ENCODE results near the gene PLEKHG4B. TPM values are rescaled to one million over a fixed set of nuclear protein-coding genes. Genes with fewer than 3 reads are reported as not detected.

PLEKHG4B gene, protein sequence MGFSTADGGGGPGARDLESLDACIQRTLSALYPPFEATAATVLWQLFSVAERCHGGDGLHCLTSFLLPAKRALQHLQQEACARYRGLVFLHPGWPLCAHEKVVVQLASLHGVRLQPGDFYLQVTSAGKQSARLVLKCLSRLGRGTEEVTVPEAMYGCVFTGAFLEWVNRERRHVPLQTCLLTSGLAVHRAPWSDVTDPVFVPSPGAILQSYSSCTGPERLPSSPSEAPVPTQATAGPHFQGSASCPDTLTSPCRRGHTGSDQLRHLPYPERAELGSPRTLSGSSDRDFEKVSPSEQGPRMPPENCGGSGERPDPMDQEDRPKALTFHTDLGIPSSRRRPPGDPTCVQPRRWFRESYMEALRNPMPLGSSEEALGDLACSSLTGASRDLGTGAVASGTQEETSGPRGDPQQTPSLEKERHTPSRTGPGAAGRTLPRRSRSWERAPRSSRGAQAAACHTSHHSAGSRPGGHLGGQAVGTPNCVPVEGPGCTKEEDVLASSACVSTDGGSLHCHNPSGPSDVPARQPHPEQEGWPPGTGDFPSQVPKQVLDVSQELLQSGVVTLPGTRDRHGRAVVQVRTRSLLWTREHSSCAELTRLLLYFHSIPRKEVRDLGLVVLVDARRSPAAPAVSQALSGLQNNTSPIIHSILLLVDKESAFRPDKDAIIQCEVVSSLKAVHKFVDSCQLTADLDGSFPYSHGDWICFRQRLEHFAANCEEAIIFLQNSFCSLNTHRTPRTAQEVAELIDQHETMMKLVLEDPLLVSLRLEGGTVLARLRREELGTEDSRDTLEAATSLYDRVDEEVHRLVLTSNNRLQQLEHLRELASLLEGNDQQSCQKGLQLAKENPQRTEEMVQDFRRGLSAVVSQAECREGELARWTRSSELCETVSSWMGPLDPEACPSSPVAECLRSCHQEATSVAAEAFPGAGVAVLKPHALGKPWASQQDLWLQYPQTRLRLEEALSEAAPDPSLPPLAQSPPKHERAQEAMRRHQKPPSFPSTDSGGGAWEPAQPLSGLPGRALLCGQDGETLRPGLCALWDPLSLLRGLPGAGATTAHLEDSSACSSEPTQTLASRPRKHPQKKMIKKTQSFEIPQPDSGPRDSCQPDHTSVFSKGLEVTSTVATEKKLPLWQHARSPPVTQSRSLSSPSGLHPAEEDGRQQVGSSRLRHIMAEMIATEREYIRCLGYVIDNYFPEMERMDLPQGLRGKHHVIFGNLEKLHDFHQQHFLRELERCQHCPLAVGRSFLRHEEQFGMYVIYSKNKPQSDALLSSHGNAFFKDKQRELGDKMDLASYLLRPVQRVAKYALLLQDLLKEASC (N-terminal part only)
- total RNA-seq, result 0.07 TPM in 1 of 2 replicates, not detected in the other

DNA sequence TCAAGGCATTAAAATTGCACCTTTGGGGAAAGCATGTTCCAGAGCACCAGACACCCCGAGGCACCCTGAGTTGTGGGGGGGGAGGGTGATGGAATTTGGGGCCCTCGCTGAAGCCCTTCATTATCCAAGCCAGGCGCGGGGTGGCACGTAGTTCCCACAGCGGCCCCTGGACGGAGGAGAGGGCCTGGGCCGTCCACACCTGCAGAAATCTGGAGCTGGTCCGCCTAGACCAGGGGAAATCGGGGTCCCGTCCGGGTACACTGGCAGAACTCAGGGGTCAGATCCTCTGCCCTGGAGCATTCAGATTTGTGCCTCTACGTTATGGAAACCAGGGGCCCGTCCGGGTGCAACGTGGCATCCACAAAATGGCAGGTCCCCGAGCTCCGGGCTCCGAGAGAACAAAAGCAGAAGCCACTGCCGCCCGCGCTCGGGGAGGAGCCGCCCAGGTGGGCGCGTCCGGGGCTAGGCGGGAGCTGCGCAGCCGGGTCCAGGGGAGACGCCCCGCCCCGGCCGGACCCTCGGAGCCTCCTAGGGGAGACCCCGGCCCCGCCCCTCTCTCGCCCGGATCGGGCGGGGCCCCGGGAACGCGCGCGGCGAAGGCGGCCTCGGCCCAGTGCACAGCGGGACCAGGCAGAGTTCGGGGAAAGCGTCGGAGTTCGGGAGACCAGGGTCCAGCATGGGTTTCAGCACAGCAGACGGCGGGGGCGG, at the start of gene PLEKHG4B:
Gene PLEKHG4B (plus strand): TSS at position 613 of the 708 bp plus-strand sequence. CDS start 64 bp downstream, at position 677.

DNA sequence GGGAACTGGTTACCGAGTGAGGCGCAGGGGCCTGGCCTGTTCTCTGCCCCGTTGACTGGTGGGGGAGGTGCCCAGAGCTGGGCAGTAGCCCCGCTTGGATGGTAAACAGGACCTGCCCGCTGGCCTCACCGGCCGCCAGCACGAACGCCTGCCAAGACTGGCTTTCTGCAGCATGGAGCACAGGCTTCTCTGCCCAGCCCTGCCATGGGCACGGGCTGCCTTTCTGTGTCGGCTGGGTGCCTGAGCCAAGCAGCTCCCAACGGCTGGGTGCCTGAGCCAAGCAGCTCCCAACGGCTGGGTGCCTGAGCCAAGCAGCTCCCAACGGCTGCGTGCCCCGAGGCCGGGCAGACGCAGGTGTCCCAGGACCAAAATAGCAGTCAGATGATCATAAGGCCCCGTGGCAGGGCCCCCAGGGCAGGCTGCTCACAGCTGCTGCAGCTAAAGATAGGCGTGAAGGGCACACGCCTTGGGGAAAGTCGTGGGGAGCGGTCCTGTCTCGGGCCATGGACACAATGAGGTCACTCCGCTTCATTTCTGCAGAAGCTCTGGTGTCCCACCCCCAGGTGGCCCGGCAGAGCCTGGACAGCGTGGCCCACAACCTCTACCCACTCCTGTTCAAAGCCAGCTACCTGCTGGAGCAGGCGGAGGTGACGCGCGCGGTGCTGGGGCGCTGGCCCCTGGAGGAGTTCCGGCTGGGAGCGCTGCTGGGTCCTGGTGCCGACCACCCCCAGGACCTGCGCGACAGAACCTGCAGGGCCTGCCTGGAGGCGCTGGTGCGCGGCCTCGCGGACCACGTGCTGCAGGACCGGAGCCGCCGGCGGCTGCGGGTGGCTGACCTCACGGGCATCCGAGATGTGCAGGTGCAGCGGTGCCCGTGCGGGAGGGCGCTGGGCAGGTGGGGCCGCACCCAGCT, 99.3 kb downstream of the PLEKHG4B start, which contains the start of gene LRRC14B:
Gene LRRC14B (plus strand): TSS at position 460 of the 913 bp plus-strand sequence. CDS start 44 bp downstream, at position 504.

DNA sequence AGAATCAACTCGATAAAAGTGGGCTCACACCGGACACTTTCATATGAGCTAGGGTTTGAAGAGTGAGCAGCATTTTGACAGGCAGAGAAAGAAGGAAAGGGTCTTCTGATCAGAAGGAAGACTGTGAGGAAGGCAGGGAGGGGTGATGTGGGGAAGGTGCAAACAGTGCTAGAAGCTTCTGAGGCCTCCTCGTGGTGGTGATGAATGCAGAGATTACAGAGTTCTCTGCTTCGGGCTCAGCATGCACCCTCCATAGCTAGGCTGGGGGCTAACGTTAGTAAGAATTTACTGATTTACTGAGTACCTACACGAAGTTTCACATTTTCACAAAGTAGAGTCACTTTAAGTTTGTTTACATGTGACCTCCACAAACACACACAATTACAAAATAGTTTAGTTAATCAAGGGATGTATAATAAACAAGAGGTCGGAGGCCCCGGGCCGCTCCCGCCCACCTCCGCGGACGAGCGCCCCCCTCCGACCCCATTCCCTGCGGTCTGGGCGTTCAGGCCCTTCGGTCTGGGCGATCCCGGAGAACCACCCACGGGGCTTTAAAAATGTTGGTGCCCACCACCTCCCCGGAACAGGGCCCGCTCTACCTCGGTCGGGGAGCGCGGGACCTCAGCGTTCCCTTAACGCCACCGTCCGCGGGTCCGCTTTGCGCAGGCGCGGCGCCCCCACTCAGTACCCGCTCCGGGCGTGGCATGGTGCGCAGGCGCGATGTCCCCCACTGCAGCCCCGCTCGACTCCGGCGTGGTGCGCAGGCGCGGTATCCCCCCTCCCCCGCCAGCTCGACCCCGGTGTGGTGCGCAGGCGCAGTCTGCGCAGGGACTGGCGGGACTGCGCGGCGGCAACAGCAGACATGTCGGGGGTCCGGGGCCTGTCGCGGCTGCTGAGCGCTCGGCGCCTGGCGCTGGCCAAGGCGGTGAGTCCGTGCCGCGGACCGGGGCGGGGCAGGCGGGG, 125.8 kb downstream of the PLEKHG4B start, which contains the start of the genes CCDC127 and SDHA:
Gene CCDC127 (minus strand): TSS at position 660 of the 963 bp plus-strand sequence. CDS start 1,304 bp downstream, outside the sequence.
Gene SDHA (plus strand): TSS at position 827 of the 963 bp plus-strand sequence. CDS start 36 bp downstream, at position 863.

Other genes starting within 250 kb of the PLEKHG4B start
- gene LRRC14B, start 99.3 kb downstream of the PLEKHG4B start, total RNA-seq, result not detected in 2 replicates
- gene CCDC127, start 126.0 kb downstream of the PLEKHG4B start, total RNA-seq, result 8.2 and 9.4 TPM in 2 replicates
- gene SDHA, start 126.2 kb downstream of the PLEKHG4B start, total RNA-seq, result 119 and 123 TPM in 2 replicates
- gene PDCD6, start 179.5 kb downstream of the PLEKHG4B start, total RNA-seq, result 126 and 133 TPM in 2 replicates
- gene AHRR, start 229.5 kb downstream of the PLEKHG4B start, total RNA-seq, result 18.0 and 45.2 TPM in 2 replicates